LHCN-M2 (cell line): ENCODE results near the gene ABI3. TPM values are rescaled to one million over a fixed set of nuclear protein-coding genes. Genes with fewer than 3 reads are reported as not detected.
"Not testable (repeated sequence)": the region's sequence is repeated elsewhere in the genome, so short reads cannot be mapped to it uniquely, and the experiment has no call there.

Experiments used
- DNase-seq: peaks from one replicate; pipeline ENCODE4 v3.0.0-alpha.2; 2012; ENCODE audit warnings: low read depth
- polyA plus RNA-seq: library from polyadenylated mRNA; unstranded; fragments of >200 nt; gene quantifications from one replicate; pipeline ENCODE4 v1.2.1, GENCODE V29; 2012; ENCODE audit warnings: missing spikeins
- total RNA-seq: library from RNA; depleted of rRNA; stranded (reverse); fragments of >200 nt; gene quantifications from 2 replicates; pipeline ENCODE4 v1.2.3, GENCODE V29; 2014; rRNA removed

ABI3 gene
- 0.19 TPM in 1 of 2 replicates, not detected in the other for total RNA-seq
- polyA plus RNA-seq: 0.21 TPM

DNA sequence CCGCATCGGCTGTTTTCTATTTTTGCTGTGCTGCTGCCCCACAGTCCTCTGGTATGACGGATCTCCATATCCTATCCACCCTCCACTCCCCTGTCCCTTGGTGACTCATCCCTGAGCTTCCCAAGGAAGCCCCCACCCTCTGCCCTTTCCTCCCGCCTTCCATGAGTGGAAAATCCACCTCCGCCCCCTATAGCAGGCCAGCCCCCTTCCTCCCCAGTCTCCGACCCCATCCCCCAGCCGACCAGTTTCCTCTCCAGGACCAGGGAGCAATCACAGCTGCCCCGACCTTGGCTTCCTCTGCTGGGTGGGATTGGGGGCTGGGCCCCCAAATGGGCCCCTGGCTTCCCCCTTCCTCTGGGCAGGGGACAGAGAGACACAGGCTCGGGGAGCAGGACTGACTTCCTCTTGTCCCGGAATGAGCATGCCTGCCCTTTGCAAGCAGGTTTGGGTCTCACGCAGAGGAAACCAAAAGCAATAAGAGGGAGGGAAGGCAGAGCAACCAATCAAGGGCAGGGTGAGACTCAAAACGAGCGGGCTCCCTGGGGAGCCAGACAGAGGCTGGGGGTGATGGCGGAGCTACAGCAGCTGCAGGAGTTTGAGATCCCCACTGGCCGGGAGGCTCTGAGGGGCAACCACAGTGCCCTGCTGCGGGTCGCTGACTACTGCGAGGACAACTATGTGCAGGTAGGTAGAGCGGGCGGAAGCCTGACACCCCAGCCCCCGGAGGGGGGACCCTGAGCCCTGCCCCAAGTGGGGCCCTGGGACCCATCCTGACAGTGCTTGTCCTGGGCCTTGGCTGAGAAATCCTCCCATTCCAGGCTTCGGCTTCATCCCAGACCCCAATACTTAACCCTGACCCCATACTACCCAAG lies at the start of gene ABI3, which contains the start of gene GNGT2:
Gene ABI3, plus strand, starts transcription at position 550 of the 872 bp plus-strand sequence. Its CDS starts 18 bp downstream, at position 568.
Gene GNGT2, minus strand, starts transcription at position 417 of the 872 bp plus-strand sequence. CDS start 3,152 bp downstream, outside the sequence.
- peak; percentile 19 for DNase-seq

DNA sequence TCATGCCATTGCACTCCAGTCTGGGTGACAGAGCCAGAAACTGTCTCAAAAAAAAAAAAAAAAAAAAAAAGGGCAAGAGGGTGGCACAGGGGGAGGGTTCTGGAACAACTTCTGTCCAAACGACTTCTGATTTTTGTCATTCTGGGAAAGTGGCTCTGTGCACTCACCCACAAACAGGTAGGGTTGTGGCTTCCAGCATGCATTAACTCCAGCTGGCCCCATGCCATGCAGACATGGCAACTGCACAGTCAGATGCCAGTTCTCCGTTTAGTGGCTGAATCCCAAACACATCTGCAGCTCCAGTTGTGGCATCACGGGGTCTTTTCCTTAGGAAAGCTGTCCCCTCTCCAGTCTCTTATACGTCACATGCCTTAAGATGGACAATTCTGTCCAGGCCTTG lies 47.6 kb upstream of the ABI3 start:
- no peak for DNase-seq

DNA sequence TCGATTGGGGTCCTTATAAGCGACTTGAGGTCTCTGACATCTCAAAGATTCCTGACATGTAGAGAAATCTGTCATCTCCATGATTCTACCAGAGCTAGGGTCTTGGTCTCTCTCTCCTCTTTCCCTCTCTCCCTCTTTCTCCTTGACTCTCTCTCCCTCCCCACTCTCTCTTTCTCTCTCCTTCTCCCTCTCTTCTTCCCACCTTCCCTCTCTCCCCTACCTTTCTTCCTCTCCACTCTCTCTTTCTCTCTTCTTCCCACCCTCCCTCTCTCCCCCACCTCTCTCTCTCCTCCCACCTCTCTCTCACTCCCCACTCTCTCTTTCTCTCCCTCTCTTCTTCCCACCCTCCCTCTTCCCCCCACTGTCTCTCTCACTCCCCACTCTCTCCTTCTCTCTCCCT lies 45.4 kb upstream of the ABI3 start:
- no peak for DNase-seq

- DNase-seq: no peak
Observed at GRCh38 chr17:49168706-49169105, 41.8 kb upstream of the ABI3 start.

DNA sequence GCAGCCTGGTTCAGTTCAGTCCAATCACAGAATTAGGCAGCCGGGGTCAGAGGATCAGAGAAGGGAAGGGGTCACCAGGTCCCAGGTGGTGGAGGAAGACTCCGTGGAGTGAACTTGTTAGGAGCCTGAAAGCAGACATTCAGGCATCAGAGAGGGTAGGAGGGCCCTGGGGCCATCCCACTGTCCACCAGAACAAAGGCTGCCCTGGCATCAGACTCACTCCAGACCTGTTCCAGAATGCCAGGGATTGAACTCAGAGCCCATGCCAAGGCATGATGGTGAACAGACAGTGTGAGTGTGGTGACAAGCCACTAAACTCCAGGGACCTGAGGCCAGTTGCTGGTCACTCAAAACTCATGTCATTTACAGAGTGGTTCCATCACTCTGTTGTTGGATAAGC lies 40.3 kb upstream of the ABI3 start:
- no peak for DNase-seq

GRCh38 chr17:49170711-49171110 lies 39.8 kb upstream of the ABI3 start:
- DNase-seq: not testable (repeated sequence)

GRCh38 chr17:49175978-49176377 lies 34.5 kb upstream of the ABI3 start:
- not testable (repeated sequence) for DNase-seq

- peak; percentile 49 for DNase-seq
Observed at GRCh38 chr17:49180303-49180702, 30.2 kb upstream of the ABI3 start.

GRCh38 chr17:49180998-49181635 lies 29.4 kb upstream of the ABI3 start:
- DNase-seq: no peak

- DNase-seq: no peak
Observed at GRCh38 chr17:49183341-49183740, 27.2 kb upstream of the ABI3 start.

GRCh38 chr17:49183801-49184200 lies 26.7 kb upstream of the ABI3 start:
- DNase-seq: no peak

DNA sequence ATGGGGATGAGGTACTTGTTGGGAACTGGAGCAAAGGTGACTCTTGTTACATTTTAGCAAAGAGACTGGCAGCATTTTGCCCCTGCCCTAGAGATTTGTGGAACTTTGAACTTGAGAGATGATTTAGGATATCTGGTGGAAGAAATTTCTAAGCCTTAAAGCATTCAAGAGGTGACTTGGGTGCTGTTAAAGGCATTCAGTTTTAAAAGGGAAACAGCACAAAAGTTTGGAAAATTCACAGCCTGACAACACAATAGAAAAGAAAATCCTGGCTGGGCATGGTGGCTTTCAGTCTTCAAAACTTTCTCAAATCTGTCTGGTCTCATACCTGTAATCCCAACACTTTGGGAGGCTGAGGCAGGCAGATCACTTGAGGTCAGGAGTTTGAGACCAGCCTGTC lies 26.0 kb upstream of the ABI3 start:
- DNase-seq: not testable (repeated sequence)

GRCh38 chr17:49185381-49185780 lies 25.1 kb upstream of the ABI3 start:
- DNase-seq: not testable (repeated sequence)

GRCh38 chr17:49187301-49187700 lies 23.2 kb upstream of the ABI3 start:
- DNase-seq: no peak

DNA sequence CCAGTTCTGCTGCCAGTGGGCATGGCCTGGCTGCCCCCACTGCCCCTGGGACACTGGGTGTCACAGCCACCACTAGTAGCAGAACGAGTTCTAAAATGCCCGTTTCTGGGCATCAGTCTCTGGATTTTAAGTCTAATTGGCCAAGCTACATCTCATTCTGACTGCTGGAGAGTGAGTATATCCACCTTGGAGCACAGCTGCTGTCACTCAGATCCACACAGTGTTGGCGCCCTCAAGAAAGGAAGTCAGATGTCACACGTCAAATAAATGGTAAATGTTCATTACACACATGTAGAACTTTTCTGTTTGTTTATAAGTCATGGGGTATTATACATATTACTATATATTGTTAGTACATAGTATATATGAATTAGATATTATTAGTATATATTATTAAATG lies 19.6 kb upstream of the ABI3 start:
- DNase-seq: no peak

DNA sequence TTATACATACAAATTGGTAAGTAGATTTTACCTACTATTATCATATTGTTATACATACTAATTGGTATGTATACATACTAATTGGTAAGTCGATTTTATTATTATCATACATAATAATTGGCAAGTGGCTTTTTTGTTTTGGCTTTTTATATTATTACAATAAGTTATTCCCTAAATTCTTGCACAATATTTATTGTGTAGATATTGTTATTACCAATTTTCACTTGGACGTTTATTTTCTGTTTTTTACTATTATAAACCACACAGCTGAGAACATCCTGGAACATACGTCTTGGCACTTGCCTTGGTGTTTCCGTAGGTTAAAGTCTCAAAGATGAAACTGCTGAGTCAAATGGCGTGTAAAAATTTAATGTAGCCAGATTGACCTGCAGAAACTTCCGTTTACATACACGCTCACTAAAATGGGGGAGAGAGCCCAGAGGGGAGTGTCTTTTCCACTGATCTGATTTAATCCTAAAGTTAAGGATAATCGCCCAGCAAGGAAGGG lies 19.0 kb upstream of the ABI3 start:
- no peak for DNase-seq

DNA sequence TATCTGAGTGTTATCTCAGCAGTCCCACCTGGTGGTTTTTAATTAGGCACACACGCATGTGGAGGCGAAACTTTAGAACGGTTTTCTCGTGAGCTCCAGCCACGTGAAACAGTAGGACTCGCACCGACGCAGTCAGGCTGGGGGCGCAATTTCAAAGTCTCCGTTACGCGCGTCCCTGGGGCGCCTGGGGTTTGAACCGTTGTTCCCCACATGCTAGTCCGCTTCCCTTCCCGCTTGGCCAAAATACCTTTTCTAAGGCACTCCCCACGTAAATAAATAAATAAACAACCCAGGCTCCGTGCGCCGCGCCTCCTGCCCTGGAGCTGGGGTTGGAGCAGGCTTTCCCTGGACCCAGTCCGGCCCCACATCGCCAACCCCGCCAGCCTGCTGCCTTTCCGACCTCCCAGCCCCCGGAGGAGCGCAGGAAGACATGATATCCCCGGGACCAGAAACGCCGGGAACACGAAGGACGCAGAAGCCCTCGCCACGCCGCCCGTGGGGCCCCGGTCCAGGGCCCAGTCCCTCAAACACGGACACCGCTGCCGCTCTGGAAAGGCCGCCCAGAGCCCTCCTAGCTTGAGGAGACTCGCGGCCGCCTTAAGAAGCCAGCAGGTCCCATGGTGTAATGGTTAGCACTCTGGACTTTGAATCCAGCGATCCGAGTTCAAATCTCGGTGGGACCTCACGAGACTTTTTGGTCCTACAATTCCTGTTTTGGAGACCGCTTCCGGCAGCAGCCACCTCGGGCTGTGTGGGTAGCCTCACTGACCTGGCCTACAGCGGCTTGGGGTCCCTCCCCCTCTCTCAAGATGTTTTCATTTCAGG lies 18.4 kb upstream of the ABI3 start:
- DNase-seq: peak; percentile 92

GRCh38 chr17:49193513-49194296 lies 16.8 kb upstream of the ABI3 start:
- DNase-seq: peak; percentile 9

DNA sequence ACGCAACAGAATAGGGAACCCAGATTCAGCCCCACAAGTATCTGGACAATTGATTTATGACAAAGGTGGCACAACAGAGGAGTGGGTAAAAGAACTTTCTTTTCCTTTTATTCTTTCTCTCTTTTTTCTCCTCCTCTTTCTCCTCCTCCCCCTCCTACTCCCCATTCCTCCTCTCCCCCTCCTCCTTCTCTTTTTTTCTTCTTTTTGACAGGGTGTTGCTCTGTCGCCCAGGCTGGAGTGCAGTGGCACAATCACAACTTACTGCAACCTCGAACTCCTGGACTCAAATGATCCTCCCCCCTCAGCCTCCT lies 16.3 kb upstream of the ABI3 start:
- DNase-seq: no peak

- DNase-seq: no peak
Observed at GRCh38 chr17:49195751-49196150, 14.8 kb upstream of the ABI3 start.

GRCh38 chr17:49196520-49196919 lies 14.0 kb upstream of the ABI3 start:
- no peak for DNase-seq
